MG63 (cell line): Measurements from ENCODE around the gene AAK1. TPM values are rescaled to one million over a fixed set of nuclear protein-coding genes. Genes with fewer than 3 reads are reported as not detected.
"Not testable (repeated sequence)": the region's sequence is repeated elsewhere in the genome, so short reads cannot be mapped to it uniquely, and the experiment has no call there.

Experiments
- DNase-seq: peaks from one replicate; pipeline ENCODE4 v3.0.0-alpha.2; 2020
- H3K27me3 ChIP-seq: fragments of 250-450 bp; sonication (Bioruptor Pico); 2 replicates; pipeline ENCODE4 v1.5.1; 2020; ENCODE audit warnings: mild to moderate bottlenecking, moderate library complexity
- H3K36me3 ChIP-seq: fragments of 250-450 bp; sonication (Bioruptor Pico); 2 replicates; pipeline ENCODE4 v1.5.1; 2020; ENCODE audit warnings: mild to moderate bottlenecking, moderate library complexity
- H3K4me3 ChIP-seq: fragments of 250-450 bp; sonication (Bioruptor Pico); 2 replicates; pipeline ENCODE4 v1.5.1; 2020; ENCODE audit warnings: mild to moderate bottlenecking, moderate library complexity
- H3K9me3 ChIP-seq: fragments of 250-450 bp; sonication (Bioruptor Pico); 2 replicates; pipeline ENCODE4 v1.5.1; 2020; ENCODE audit warnings: mild to moderate bottlenecking, moderate library complexity
- total RNA-seq: library from RNA; depleted of rRNA; stranded (reverse); fragments of >200 nt; shearing (Covaris generic); gene quantifications from 2 replicates; pipeline ENCODE4 v1.2.3, GENCODE V29; 2014; ENCODE audit warnings: low replicate concordance

Gene AAK1
- total RNA-seq, 1 experiment from 2014 or later: 9.4 TPM

GRCh38 chr2:69667805-69668382 lies 24.4 kb upstream of the AAK1 start:
- Histone ChIP-seq H3K36me3 (no peaks in the 10 kb centered on the region), H3K27me3 (no peaks in the 10 kb centered on the region), H3K4me3 (no peak overlapping the region), H3K9me3 (peaks cover 13% of the 10 kb centered on the region)
- DNase-seq: peak; percentile 26

DNA sequence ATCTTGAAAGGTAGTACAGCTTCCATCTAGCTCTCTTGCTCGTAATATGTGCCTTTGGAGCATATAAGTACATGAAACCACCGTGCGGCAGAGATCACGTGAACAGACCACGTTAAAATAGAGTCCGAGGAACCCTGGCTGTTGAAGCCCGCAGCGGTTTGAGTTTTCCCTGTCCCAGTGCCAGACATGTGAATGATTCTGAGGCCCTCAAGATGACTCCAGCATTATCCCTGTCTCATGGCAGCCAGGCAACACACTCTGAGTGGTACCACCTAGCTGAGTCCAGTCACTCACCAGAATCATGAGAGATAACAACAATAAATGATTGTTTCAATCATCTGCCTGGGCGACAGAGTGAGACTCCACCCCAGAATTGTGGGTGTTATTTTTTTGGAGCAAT lies 21.6 kb upstream of the AAK1 start:
- H3K9me3 ChIP-seq: peaks cover 10% of the 10 kb centered on the region
- DNase-seq: no peak
- no peak overlapping the region for H3K4me3 ChIP-seq
- no peaks in the 10 kb centered on the region for H3K36me3 ChIP-seq
- no peaks in the 10 kb centered on the region; the same call in 1 of the 2 replicates for H3K27me3 ChIP-seq

GRCh38 chr2:69663860-69664259 lies 20.3 kb upstream of the AAK1 start:
- peaks cover 10% of the 10 kb centered on the region for H3K9me3 ChIP-seq
- H3K36me3 ChIP-seq: no peaks in the 10 kb centered on the region
- H3K4me3 ChIP-seq: no peak overlapping the region
- no peak for DNase-seq
- no peaks in the 10 kb centered on the region; the same call in 1 of the 2 replicates for H3K27me3 ChIP-seq

DNA sequence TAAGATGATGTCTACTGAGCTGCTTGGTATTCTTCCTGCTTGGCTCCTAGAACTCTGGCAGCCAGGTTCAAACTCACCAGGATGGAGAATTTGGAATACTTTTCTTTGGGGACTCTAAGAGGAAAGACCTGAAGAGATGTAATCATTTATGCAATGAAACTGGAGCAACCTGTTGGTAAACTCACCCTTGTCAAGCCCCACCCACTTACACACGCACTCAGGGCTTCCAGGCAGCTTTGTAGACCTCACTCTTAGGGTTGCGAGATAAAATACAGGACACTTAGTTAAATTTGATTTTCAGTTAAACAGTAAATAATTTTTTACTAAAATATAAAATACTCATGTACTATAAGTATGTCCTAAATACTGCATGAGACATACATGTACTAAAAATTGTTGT lies 19.0 kb upstream of the AAK1 start:
- H3K36me3 ChIP-seq, DNase-seq, H3K4me3 ChIP-seq, H3K9me3 ChIP-seq, H3K27me3 ChIP-seq: not testable (repeated sequence)

DNA sequence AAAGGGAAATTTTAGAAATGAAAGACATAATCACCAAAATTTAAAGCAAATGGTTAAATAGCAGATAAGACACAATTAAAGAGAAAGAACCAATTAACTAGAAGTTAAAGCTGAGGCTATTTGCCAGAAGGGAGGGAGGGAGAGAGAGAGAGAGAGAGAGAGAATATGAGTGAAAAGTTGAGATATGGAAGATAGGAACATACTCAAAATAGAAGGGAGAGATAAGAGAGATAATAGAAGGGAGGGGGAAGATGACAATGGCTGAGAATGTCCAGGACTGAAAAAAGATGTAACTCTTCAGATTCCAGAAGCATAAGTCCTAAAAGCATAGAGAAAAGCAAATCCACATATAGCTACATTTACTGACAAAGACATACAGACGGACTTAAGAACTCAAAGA lies 17.1 kb upstream of the AAK1 start:
- H3K4me3 ChIP-seq: no peak overlapping the region
- no peak for DNase-seq
- peaks cover 10% of the 10 kb centered on the region for H3K9me3 ChIP-seq
- no peaks in the 10 kb centered on the region; the same call in 1 of the 2 replicates for H3K27me3 ChIP-seq
- H3K36me3 ChIP-seq: no peaks in the 10 kb centered on the region

DNA sequence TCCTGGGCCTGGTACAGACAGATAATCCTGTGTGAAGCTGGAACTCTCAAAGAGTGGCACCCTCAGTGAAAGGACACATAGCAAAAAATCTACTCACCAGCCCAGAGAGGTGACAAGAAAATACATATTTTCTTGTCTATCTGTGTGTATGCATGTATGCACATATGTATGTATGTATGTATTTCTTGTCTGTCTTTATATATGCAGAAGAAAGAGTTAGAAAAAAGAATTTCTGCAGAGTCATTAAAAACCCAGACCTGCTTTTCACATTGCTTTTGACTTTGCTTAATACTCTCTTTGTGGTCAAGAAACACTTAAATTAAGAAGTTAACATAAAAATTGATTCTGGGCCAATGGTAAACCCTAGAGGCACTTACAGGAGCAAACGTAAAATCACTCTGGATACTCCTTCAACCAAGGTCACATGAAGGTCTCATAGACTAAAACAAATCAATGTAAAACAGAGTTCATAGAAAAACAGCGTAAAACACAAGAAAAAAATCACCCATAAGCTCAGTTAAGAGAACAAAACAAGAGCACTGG lies 16.5 kb upstream of the AAK1 start:
- Histone ChIP-seq H3K36me3 (no peaks in the 10 kb centered on the region), H3K4me3 (no peak overlapping the region), H3K9me3 (peaks cover 10% of the 10 kb centered on the region), H3K27me3 (no peaks in the 10 kb centered on the region; the same call in 1 of the 2 replicates)
- no peak for DNase-seq

DNA sequence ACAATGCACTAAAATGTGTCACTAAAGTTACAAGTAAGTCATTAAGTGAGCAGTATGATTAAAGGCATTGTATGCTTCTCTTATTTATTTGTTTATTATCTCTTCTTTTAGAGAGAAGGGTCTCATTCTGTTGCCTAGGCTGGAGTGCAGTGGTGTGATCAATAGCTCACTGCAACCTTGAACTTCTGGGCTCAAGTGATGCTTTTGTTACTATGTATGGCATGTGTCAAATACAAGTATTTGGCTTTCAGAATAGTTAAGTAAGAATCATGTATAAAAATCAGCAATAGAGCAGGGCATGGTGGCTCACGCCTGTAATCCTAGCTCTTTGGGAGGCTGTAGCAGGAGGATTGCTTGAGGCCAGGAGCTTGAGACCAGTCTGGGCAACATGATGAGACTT lies 15.8 kb upstream of the AAK1 start:
- no peaks in the 10 kb centered on the region for H3K36me3 ChIP-seq
- peaks cover 10% of the 10 kb centered on the region for H3K9me3 ChIP-seq
- no peaks in the 10 kb centered on the region; the same call in 1 of the 2 replicates for H3K27me3 ChIP-seq
- no peak overlapping the region for H3K4me3 ChIP-seq
- no peak for DNase-seq

DNA sequence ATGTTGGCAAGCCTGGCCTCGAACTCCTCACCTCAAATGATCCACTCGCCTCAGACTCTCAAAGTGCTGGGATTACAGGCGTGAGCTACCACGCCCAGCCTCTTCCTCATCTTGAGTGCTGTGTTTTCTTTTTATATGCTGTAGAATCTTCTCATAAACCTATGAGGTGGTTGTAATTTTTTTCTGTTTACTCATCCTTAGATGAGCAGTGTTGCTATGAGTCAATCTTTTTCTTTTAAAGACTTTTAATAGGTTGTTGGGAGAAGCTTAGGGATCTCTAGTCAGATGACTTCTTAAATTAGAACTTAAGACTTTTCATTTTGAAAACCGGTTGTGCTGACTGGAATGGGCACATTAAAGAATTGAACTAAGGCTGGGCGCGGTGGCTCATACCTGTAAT lies 8.7 kb upstream of the AAK1 start:
- H3K9me3 ChIP-seq: no peaks in the 10 kb centered on the region
- no peaks in the 10 kb centered on the region for H3K27me3 ChIP-seq
- peak; percentile 69 for DNase-seq
- no peak overlapping the region for H3K4me3 ChIP-seq
- no peaks in the 10 kb centered on the region for H3K36me3 ChIP-seq

GRCh38 chr2:69647196-69647595 lies 3.7 kb upstream of the AAK1 start:
- H3K27me3 ChIP-seq, H3K9me3 ChIP-seq, DNase-seq, H3K36me3 ChIP-seq, H3K4me3 ChIP-seq: not testable (repeated sequence)

- no peak for DNase-seq
- Histone ChIP-seq H3K27me3 (no peaks in the 10 kb centered on the region), H3K4me3 (no peak overlapping the region), H3K9me3 (no peaks in the 10 kb centered on the region), H3K36me3 (peaks cover 2% of the 10 kb centered on the region; the same call in 1 of the 2 replicates)
Observed at GRCh38 chr2:69646714-69647113, 3.2 kb upstream of the AAK1 start.

DNA sequence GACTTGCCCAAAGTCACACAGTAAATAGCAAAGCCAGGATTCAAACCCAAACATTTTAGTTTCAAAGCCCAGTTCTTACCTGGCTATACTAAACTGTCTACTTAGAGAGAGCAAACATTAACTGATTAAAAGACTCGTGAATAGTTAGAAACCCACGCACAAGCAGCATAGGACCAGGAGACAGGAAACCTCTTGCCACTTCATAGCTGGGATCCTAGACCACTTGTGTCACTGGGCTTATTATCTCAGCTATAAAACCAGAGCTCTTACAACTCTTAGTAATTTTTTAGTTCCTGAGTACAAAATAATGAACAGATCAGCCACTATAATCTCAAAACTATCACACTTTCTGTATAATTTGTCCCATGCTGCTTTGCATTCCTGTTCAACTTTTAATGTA lies 2.4 kb upstream of the AAK1 start:
- Histone ChIP-seq H3K4me3 (no peak overlapping the region), H3K36me3 (peaks cover 2% of the 10 kb centered on the region; the same call in 1 of the 2 replicates), H3K9me3 (no peaks in the 10 kb centered on the region), H3K27me3 (no peaks in the 10 kb centered on the region)
- DNase-seq: no peak

GRCh38 chr2:69645031-69645431 lies 1.5 kb upstream of the AAK1 start:
- Histone ChIP-seq H3K9me3 (no peaks in the 10 kb centered on the region), H3K4me3 (peak overlapping the region; percentile 98), H3K27me3 (no peaks in the 10 kb centered on the region), H3K36me3 (peaks cover 7% of the 10 kb centered on the region)
- no peak for DNase-seq

- Histone ChIP-seq H3K27me3 (no peaks in the 10 kb centered on the region), H3K4me3 (peak overlapping the region; percentile 98), H3K9me3 (no peaks in the 10 kb centered on the region), H3K36me3 (peaks cover 11% of the 10 kb centered on the region)
- DNase-seq: no peak
Observed at GRCh38 chr2:69644506-69644979, 1.0 kb upstream of the AAK1 start.

DNA sequence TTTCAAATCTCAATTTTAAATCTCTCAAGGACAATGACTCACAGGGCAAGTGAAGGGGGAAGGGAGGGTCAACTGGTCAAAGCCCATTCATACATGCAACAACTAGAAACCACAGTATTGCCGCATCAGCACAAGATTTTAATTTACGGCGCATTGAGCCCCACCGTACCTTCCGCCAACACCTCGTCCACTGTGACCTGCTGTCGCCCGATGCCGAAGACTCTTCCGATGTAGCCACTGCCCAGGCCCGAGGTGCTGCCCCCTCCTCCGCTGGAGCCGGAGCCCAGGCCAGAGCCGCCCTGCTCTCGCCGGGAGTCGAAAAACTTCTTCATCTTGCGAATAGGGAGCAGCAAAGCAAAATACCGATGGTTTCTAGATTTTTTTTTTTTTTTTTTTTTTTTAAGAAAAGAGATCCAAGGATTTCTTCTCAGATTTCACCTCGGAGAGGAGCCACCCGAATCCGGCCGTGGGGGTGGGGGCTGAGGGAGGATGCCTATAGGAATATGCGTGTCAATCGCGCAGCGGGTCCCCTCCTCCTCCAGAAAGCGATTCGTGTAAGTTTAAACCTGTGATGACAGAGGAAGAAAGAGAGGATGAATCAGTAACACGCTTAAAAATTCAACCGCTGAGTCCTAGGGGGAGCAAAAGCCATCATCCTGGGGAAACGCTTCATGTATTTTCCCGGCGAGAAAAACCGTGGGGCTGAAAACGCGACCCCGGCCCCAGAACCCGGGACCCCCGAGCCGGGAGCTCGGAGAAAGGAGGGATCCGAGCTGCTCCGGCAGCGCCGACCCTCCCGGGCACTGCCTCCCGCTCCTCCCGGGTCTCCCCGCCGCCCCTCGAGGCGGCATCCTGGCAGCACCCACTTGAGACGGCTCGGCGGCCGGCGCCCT lies 584 bp downstream of the AAK1 start:
- Histone ChIP-seq H3K36me3 (peaks cover 24% of the 10 kb centered on the region), H3K27me3 (no peaks in the 10 kb centered on the region), H3K9me3 (no peaks in the 10 kb centered on the region), H3K4me3 (peak overlapping the region; percentile 98)
- peak; percentile 70 for DNase-seq

DNA sequence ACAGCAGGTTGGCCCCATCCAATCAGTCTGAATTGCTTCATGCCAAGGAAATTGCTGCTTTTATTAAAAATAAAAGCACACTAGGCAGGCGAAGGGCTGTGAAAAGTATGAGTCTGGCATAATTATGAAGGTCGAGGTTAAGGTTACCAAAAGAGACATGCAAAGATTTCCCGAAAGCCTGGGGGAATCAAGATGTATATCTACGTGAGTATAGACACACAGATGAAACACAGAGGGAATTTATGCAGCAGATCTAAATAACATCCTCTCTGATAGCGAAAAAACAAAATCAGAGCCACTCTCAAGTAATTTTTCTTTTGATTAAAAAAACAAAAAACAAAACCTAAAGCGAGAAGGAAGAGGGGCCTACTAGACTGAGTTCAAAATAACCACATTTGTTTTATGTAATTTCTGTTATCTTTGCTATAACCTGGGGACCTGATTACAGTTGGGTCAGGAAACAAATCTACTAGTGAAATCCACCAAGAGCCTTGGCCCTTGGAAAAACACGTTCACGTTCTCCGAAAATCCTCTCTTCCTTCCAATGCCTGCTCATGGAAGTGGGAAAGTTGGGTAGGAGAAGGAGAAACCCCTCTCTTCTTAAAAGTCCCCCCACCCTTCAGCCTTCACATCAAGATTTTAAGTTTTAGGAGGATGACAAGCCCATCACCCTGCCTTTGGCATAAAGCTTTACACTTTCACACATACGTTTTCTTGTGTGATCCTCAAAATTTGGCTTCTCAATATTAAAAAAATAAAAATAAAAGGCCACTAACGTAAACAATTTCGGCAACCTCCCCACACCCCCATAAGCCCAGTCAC lies 1.4 kb downstream of the AAK1 start:
- Histone ChIP-seq H3K27me3 (no peaks in the 10 kb centered on the region), H3K36me3 (peaks cover 24% of the 10 kb centered on the region), H3K4me3 (peak overlapping the region; percentile 98), H3K9me3 (no peaks in the 10 kb centered on the region)
- no peak for DNase-seq

DNA sequence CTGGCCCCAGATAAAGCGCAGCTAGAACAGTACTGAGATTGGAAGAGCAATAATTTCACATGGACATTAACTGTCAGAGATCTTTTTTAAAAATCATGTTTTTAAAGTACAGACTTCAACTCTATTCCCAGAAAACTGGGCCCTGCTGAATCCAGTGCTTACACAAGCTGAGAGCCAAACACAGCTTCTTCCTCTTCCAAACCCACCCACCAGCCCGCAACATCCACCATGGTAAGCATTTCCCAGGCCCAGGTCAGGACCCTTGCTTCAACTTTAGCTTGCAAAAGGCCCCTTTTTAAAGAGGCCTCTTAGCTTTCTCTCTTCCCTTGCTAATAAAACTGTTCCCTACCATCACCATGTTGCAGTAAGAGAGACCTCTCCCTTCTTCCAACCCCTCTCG lies 2.1 kb downstream of the AAK1 start:
- peak overlapping the region; percentile 98 for H3K4me3 ChIP-seq
- H3K27me3 ChIP-seq: no peaks in the 10 kb centered on the region
- no peak for DNase-seq
- peaks cover 24% of the 10 kb centered on the region for H3K36me3 ChIP-seq
- H3K9me3 ChIP-seq: no peaks in the 10 kb centered on the region

- H3K36me3 ChIP-seq: peaks cover 27% of the 10 kb centered on the region
- no peaks in the 10 kb centered on the region for H3K27me3 ChIP-seq
- H3K9me3 ChIP-seq: no peaks in the 10 kb centered on the region
- DNase-seq: no peak
- no peak overlapping the region for H3K4me3 ChIP-seq
Observed at GRCh38 chr2:69639266-69639665, 4.3 kb downstream of the AAK1 start.
